T-cell (primary cell): ENCODE measurements around the gene RAD9A. TPM values are rescaled to one million over a fixed set of nuclear protein-coding genes. Genes with fewer than 3 reads are reported as not detected.
A peak's percentile ranks its signal among the peaks of the same experiment; 100 is the strongest.

ENCODE experiments used
- ATAC-seq, 4 experiments: fragments of 200-7000 bp in 3 of 4; fragments of 150-1000 bp in 1 of 4; cut with Tn5 transposase; replicated peaks in 1 of 4; 1 replicate in 3 of 4; 2 replicates in 1 of 4; pipeline ENCODE4 v1.10.0; 2021; ENCODE audit warnings: moderate library complexity in 3 of 4, mild to moderate bottlenecking in 2 of 4, moderate number of reproducible peaks in 1 of 4
- CTCF ChIA-PET, 2 donors: fragments of 300-600 bp; sonication (Branson Sonifier 250); formaldehyde crosslinking; loops; one replicate each; lab custom pipeline; 2022; ENCODE audit warnings: antibody characterized with exemption in 2 of 2; lab: Charles Lee
- POLR2A ChIA-PET, 2 donors: fragments of 300-600 bp; sonication (Branson Sonifier 250); formaldehyde crosslinking; loops; one replicate each; lab custom pipeline; 2022; ENCODE audit warnings: antibody characterized with exemption in 2 of 2; lab: Charles Lee
- DNase-seq, 35 experiments: peaks; one replicate each; pipeline versions ENCODE4 v3.0.0 to v3.0.0-alpha.2; 2013 to 2023
- H3K27ac ChIP-seq: one replicate; pipeline ENCODE4 v1.5.1; 2013; ENCODE audit warnings: low read length
- H3K27me3 ChIP-seq, 2 experiments: replicated peaks in 1 of 2; 1 replicate in 1 of 2; 2 replicates in 1 of 2; pipeline versions ENCODE4 v1.6.1 to v1.7.0; 2013; ENCODE audit warnings: low read length in 1 of 2, mixed read lengths in 1 of 2; ENCODE audit not compliant: control insufficient read depth in 2 of 2, insufficient read depth in 2 of 2; ENCODE audit errors: extremely low read depth in 1 of 2
- H3K36me3 ChIP-seq, 2 donors: 1 replicate in 1 of 2; 2 replicates in 1 of 2; pipeline versions ENCODE4 v1.6.1 to v1.7.0; 2013; ENCODE audit warnings: low read length in 1 of 2; ENCODE audit not compliant: control insufficient read depth in 2 of 2, insufficient read depth in 1 of 2; ENCODE audit errors: extremely low read depth in 1 of 2
- H3K4me1 ChIP-seq, 2 experiments: 1 replicate in 1 of 2; 2 replicates in 1 of 2; pipeline versions ENCODE4 v1.6.1 to v1.7.0; 2013; ENCODE audit warnings: low read length in 2 of 2, mixed read lengths in 1 of 2; ENCODE audit not compliant: insufficient read depth in 2 of 2, control insufficient read depth in 1 of 2; ENCODE audit errors: extremely low read depth in 1 of 2
- H3K4me3 ChIP-seq, 2 donors: 1 replicate in 1 of 2; 2 replicates in 1 of 2; pipeline versions ENCODE4 v1.5.1 to v1.7.0; 2013; ENCODE audit warnings: mild to moderate bottlenecking in 2 of 2, low read length in 1 of 2, moderate library complexity in 1 of 2; ENCODE audit not compliant: control insufficient read depth in 1 of 2; ENCODE audit errors: extremely low read depth in 1 of 2
- H3K9me3 ChIP-seq: 2 replicates; pipeline ENCODE4 v1.7.0; 2013
- H3K27ac Mint-ChIP-seq, 2 donors: one replicate each; pipeline ENCODE4 v1.8.0; 2020 to 2021; ENCODE audit warnings: mild to moderate bottlenecking in 2 of 2, mixed read lengths in 2 of 2
- H3K27me3 Mint-ChIP-seq, 2 donors: one replicate each; pipeline ENCODE4 v1.8.0; 2021 to 2022; ENCODE audit warnings: mixed read lengths in 2 of 2
- H3K36me3 Mint-ChIP-seq: one replicate; pipeline ENCODE4 v1.8.0; 2021; ENCODE audit warnings: mixed read lengths
- H3K4me1 Mint-ChIP-seq, 3 donors: one replicate each; pipeline ENCODE4 v1.8.0; 2020 to 2022; ENCODE audit warnings: mixed read lengths in 3 of 3, mild to moderate bottlenecking in 1 of 3
- H3K4me3 Mint-ChIP-seq, 3 donors: one replicate each; pipeline ENCODE4 v1.8.0; 2020 to 2022; ENCODE audit warnings: mild to moderate bottlenecking in 3 of 3, mixed read lengths in 3 of 3, moderate library complexity in 3 of 3
- H3K9me3 Mint-ChIP-seq, 3 donors: one replicate each; pipeline ENCODE4 v1.8.0; 2020 to 2022; ENCODE audit warnings: mixed read lengths in 3 of 3
- WGBS: methylation state at CpG from one replicate; pipeline ENCODE4 v1.1.5; 2013; ENCODE audit warnings: missing lambda C conversion rate; ENCODE audit not compliant: insufficient coverage; 5-methylcytosine and 5-hydroxymethylcytosine counted together
- total RNA-seq, 35 experiments: library from RNA in 6 of 35; stranded (reverse) in 6 of 35; fragments of 120-200 nt in 1 of 35; gene quantifications; one replicate each; pipeline versions ENCODE4 v1.2.1 to v1.2.4 and lab custom pipeline; 2013 to 2026

The RAD9A gene
- total RNA-seq, 5 donors from 2014 or later (not counting 1 experiment from before 2014, with no cell fraction given), result 34.9 to 63.8 (median 56.2) TPM

DNA sequence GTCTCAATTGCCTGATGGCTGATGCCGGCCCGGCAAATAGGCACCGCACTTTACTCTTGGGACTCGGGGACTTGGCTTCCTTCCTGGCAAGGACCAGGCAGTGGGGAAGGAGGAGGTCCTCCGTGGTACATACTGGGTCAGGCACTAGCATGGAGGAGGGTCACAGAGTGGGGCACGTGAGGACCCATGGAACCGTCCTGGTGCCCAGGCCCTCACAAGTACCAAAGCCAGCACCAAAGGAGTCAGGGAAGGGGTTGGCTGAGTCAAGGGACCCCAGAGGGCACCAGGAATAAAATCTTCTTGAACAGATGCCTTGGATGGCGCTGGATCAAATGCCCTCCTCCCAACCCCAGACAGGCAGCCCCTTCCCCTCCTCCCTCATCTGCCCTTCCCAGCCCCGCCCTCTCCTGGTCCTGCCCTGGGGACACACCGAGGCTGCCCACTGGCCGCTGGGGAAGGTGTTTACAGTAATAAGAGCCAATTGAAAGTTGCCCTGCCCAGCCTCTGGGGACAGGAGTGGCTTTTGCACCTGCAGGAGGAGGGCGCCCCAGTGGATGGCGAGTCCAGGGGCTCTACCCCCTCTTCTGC, 18.1 kb downstream of the RAD9A start:
- peaks cover 11% of the 10 kb centered on the region for H3K36me3 Mint-ChIP-seq
- peaks cover 83 to 92% (median 84%) of the 10 kb centered on the region in 3 donors for H3K4me1 Mint-ChIP-seq
- H3K4me3 ChIP-seq, result peak overlapping the region; percentile 63 to 100
- H3K4me3 Mint-ChIP-seq, result peak overlapping the region; percentile 76 to 97 (median 76)
- peaks cover 67 to 100% of the 10 kb centered on the region in 2 experiments for H3K4me1 ChIP-seq
- ChIA-PET POLR2A (no interaction called here), CTCF (no interaction called here)
- H3K36me3 ChIP-seq, result peaks cover 10 to 43% of the 10 kb centered on the region in 2 donors
- DNase-seq, result peak in 2 of 35 experiments; percentile 16 to 28
- H3K27ac ChIP-seq, result peak overlapping the region; percentile 74
- H3K27me3 Mint-ChIP-seq, result no peaks in the 10 kb centered on the region
- ATAC-seq, result no peak
- H3K9me3 Mint-ChIP-seq, result no peaks in the 10 kb centered on the region
- no peaks in the 10 kb centered on the region for H3K9me3 ChIP-seq
- H3K27me3 ChIP-seq, result no peaks in the 10 kb centered on the region
- peak overlapping the region; percentile 97 for H3K27ac Mint-ChIP-seq
- WGBS, result 0% methylated on average over 6 of the region's 13 CpGs

DNA sequence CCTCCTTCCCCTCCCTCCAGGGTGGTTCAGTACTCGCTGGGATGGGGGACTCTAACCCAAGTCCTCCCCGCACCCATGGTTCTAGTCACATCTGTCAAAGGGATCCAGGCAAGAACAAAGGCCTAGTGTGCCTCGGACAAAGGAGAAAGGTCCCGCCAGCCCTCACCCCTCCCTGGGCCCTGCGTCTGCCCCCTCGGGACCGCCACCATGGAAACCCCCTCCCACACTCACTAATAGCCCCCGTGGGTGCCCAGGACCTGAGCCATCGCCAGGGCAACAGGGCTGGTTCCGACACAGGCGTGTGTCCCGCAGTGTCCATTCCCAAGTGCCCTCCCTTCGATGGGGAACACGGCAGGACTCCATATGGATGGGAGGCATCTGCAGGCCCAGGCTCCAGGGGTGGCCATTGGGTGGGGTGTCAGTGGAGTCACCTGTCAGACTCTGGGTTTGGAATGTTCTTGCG, 18.6 kb downstream of the RAD9A start:
- Histone ChIP-seq H3K4me3 (peak overlapping the region; percentile 63 to 100), H3K36me3 (peaks cover 8 to 38% of the 10 kb centered on the region in 2 donors)

DNA sequence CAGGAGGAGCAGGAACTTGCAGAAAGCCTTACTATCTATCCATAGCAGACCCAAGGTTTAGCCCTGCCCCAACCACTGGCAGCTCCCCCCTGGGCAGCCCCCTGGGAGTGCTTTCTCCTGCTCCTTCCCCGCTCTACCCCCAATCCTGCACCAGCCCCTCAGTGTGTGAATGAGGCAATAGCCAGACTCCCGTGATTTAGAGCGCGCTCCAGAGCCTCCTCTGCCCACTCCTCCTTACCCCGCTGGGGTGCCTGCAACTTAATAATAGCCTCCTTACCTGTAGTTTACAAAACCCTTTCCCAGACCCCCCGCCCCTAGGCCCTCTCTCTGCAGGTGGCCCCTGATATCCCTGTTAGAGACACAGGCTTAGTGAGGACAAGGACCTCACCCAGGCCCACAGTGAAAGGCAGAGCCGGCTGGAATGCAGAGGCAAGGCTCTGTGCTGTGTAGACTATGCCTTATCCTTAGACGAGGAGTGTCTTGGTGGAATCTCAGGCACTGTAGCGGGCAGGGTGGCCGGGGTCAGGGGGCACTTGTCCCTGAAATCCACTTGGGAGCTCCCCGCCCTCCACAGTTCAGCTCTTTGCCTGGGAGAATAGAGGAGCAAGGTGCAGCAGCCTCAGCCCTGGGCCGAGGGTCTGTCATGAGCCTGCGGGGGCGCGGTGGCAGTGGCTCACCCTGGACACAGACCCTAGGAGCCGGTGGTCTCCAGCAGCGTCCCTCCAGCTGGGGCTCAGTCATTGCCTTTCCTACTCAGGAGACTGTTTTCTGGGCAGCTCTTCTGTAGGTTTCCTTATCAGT, 19.4 kb downstream of the RAD9A start:
- Histone ChIP-seq H3K4me3 (peak overlapping the region in 1 of 2 donors; percentile 63), H3K27me3 (no peaks in the 10 kb centered on the region), H3K36me3 (peaks cover 4 to 30% of the 10 kb centered on the region in 2 donors), H3K27ac (peak overlapping the region; percentile 74), H3K4me1 (peaks cover 67 to 97% of the 10 kb centered on the region in 2 experiments), H3K9me3 (no peaks in the 10 kb centered on the region)
- ChIA-PET POLR2A (interaction anchor here in 1 of 2 donors (0.6 kb wide), 1 partner anchor 67 kb away, joined by 11 read pairs; no protein-coding TSS in a partner anchor), CTCF (no interaction called here)
- H3K27ac Mint-ChIP-seq, result peak overlapping the region; percentile 97
- no peak for DNase-seq
- H3K27me3 Mint-ChIP-seq, result no peaks in the 10 kb centered on the region
- H3K4me1 Mint-ChIP-seq, result peaks cover 79 to 86% (median 81%) of the 10 kb centered on the region in 3 donors
- WGBS, result 90% methylated on average over 13 of the region's 17 CpGs
- peaks cover 9% of the 10 kb centered on the region for H3K36me3 Mint-ChIP-seq
- no peak for ATAC-seq
- no peaks in the 10 kb centered on the region for H3K9me3 Mint-ChIP-seq
- H3K4me3 Mint-ChIP-seq, result peak overlapping the region in 2 of 3 donors; percentile 24 to 97

More for the DNA sequence above, 18.6 kb downstream of the RAD9A start:
- ChIA-PET CTCF (no interaction called here), POLR2A (no interaction called here)
- H3K27ac Mint-ChIP-seq, result peak overlapping the region; percentile 97
- no peaks in the 10 kb centered on the region for H3K27me3 ChIP-seq
- 76% methylated on average over 8 of the region's 15 CpGs for whole genome bisulfite sequencing
- no peaks in the 10 kb centered on the region for H3K27me3 Mint-ChIP-seq
- H3K27ac ChIP-seq, result peak overlapping the region; percentile 74
- peaks cover 11% of the 10 kb centered on the region for H3K36me3 Mint-ChIP-seq
- H3K9me3 Mint-ChIP-seq, result no peaks in the 10 kb centered on the region
- peaks cover 70 to 100% of the 10 kb centered on the region in 2 experiments for H3K4me1 ChIP-seq
- ATAC-seq, result no peak
- peak overlapping the region; percentile 51 to 97 (median 64) for H3K4me3 Mint-ChIP-seq
- DNase-seq, result peak in 1 of 35 experiments; percentile 18
- H3K9me3 ChIP-seq, result no peaks in the 10 kb centered on the region
- peaks cover 82 to 90% (median 82%) of the 10 kb centered on the region in 3 donors for H3K4me1 Mint-ChIP-seq

DNA sequence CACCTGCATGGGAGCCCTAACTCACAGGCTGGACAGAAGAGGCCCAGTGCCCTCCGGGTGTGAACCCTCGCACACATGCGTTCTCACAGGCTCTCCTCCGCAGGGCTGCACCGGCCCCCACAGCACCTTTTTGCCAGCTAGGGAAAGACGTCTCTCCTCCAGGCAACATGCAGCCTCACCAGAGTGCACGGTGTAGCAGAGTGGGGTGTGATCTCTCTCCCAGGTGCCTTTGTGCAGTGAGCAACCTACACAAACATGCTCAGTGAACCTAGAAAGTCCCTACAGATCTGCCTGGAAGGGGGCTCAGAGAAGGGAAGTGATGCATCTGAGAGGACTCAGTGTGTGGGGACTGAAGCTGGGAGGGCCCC, 20.0 kb downstream of the RAD9A start:
- Histone ChIP-seq H3K9me3 (no peaks in the 10 kb centered on the region), H3K27ac (no peak overlapping the region), H3K27me3 (no peaks in the 10 kb centered on the region), H3K4me3 (no peak overlapping the region), H3K4me1 (peaks cover 71 to 97% of the 10 kb centered on the region in 2 experiments), H3K36me3 (peaks cover 4 to 25% of the 10 kb centered on the region in 2 donors)
- peak overlapping the region in 1 of 3 donors; percentile 97 for H3K4me3 Mint-ChIP-seq
- peaks cover 6% of the 10 kb centered on the region for H3K36me3 Mint-ChIP-seq
- CTCF ChIA-PET, result no interaction called here
- H3K27ac Mint-ChIP-seq, result peak overlapping the region; percentile 97
- peaks cover 79 to 86% (median 81%) of the 10 kb centered on the region in 3 donors for H3K4me1 Mint-ChIP-seq
- DNase-seq (peak in 2 of 35 experiments; percentile 19 to 28), ATAC-seq (no peak)
- H3K27me3 Mint-ChIP-seq, result no peaks in the 10 kb centered on the region
- 50% methylated on average over 4 of the region's 7 CpGs for WGBS
- POLR2A ChIA-PET, result no interaction called here
- H3K9me3 Mint-ChIP-seq, result no peaks in the 10 kb centered on the region

DNA sequence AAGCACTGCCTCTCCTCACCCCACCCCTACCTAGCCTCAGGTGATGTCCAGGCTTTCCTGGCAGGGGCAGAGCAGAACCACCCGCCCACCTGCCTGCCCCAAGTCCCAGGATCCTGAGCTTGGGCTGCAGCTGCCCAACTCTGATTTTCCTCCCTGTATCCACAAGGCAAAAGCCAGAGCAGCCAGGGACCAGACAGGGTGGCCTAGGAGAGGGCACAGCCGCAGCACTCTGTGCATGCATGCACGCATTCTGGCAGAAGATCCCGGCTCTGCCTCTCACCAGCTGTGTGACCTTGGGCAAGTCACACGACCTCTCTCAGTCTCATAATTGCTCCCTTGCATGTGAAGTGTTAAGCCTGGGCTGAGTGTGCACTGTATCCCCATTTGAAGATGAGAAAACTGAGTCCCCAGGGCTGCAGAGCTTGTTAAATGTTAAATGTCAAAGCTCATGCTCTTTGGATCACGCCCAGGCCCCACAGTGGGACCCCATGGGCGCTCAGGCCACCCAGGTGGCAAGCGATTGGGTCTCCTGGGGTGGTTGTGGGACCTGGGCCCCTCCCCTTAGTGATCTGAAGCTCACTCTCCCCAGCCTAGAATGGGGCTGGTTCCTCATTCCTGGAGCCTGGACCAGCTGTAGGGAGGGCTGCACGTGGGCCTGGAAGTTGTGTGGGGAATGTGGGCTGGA, 20.9 kb downstream of the RAD9A start:
- H3K36me3 Mint-ChIP-seq, result no peaks in the 10 kb centered on the region
- peaks cover 4 to 17% of the 10 kb centered on the region in 2 donors for H3K36me3 ChIP-seq
- peaks cover 77 to 84% (median 77%) of the 10 kb centered on the region in 3 donors for H3K4me1 Mint-ChIP-seq
- peak overlapping the region in 1 of 3 donors; percentile 97 for H3K4me3 Mint-ChIP-seq
- H3K9me3 Mint-ChIP-seq, result no peaks in the 10 kb centered on the region
- H3K27ac ChIP-seq, result peak overlapping the region; percentile 1
- DNase-seq (no peak), ATAC-seq (no peak)
- WGBS, result 84% methylated on average over 7 of the region's 9 CpGs
- POLR2A ChIA-PET, result no interaction called here
- no peaks in the 10 kb centered on the region for H3K9me3 ChIP-seq
- H3K4me3 ChIP-seq, result no peak overlapping the region
- H3K27me3 ChIP-seq, result no peaks in the 10 kb centered on the region
- CTCF ChIA-PET, result no interaction called here
- peaks cover 71 to 97% of the 10 kb centered on the region in 2 experiments for H3K4me1 ChIP-seq
- peak overlapping the region; percentile 74 to 97 for H3K27ac Mint-ChIP-seq
- no peaks in the 10 kb centered on the region for H3K27me3 Mint-ChIP-seq
